ENCODE results near the gene MGME1.

MGME1 gene

GRCh38 chr20:18031888-18032509, 63.2 kb downstream of the MGME1 start:
- no peak for DNase-seq

GRCh38 chr20:18032977-18033892, 64.4 kb downstream of the MGME1 start:
- no peak for DNase-seq

GRCh38 chr20:18034039-18034438, 65.2 kb downstream of the MGME1 start:
- no peak for DNase-seq

GRCh38 chr20:18039063-18039462, 70.2 kb downstream of the MGME1 start:
- no peak for DNase-seq
